GM12873 (cell line): Measurements from ENCODE around the gene DNAJC22.

ENCODE experiments used
- TF ChIP-seq, protein P1 (sequence below): IDR thresholded peaks from 2 replicates; pipeline ENCODE4 v1.5.1; 2012; ENCODE audit warnings: low read depth, mild to moderate bottlenecking, moderate library complexity, low read length, control low read depth; ENCODE audit not compliant: insufficient read depth; ENCODE audit errors: missing control alignments

The DNAJC22 gene

DNA sequence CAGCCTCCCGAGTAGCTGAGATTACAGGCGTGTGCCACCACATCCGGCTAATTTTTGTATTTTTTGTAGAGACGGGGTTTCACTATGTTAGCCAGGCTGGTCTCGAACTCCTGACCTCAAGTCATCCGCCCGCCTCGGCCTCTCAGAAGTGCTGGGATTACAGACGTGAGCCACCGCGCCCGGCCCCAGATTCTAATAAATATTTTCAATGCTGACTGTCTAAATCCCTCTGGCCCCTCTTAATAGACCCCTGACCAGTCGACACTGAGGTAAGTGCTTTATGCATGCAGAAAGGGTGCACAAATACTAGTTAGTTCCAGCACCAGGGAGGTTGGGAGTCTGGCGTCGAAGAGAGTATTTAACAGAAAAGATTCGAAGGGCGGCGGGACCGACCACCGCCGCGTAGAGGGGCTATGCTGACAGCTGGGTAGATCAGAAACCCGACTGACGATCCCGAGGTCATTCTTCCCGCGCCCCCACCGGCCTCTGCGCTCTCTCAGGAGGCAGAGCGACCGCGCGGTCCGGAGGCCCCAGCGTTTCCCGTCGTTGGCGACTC lies 19.5 kb downstream of the DNAJC22 start:
- TF ChIP-seq, protein P1, sequence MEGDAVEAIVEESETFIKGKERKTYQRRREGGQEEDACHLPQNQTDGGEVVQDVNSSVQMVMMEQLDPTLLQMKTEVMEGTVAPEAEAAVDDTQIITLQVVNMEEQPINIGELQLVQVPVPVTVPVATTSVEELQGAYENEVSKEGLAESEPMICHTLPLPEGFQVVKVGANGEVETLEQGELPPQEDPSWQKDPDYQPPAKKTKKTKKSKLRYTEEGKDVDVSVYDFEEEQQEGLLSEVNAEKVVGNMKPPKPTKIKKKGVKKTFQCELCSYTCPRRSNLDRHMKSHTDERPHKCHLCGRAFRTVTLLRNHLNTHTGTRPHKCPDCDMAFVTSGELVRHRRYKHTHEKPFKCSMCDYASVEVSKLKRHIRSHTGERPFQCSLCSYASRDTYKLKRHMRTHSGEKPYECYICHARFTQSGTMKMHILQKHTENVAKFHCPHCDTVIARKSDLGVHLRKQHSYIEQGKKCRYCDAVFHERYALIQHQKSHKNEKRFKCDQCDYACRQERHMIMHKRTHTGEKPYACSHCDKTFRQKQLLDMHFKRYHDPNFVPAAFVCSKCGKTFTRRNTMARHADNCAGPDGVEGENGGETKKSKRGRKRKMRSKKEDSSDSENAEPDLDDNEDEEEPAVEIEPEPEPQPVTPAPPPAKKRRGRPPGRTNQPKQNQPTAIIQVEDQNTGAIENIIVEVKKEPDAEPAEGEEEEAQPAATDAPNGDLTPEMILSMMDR: no peak

DNA sequence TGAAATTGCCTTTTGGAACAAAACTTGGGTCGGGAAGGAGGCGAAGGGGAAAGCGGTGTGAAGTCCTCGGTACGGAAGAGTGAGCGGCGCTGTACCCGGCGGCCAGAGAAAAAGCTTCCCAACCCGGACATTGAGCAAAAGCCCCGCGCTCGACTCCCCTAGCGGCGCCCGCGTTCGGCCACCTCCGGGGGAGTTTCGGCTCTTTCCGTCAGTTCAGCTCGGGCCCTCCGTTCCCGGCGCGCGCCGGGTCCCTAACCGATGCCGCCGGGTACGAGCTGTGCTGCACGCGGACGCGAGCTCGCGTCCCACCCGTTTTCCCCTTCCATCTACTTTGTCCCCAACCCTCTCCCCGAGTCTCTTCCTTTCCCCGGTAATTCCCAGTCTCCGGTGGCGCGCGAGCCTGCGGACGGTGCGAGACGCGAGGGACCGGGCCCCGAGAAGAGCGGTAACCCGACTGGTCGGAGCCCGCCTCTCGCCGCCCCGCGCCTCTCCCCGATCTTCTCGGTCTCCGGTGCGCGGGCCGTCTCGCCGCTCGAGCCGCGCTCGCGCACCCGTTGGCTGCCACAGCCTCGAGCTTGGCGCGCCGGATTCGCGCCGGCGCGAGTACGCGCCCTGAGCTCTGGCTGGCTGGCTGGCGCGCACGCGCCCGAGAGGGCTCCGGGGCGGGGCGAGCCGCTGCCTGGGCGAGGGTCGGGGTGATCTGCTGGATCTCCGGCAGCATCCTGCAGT lies 20.1 kb downstream of the DNAJC22 start:
- TF ChIP-seq, protein P1: peak; percentile 29

DNA sequence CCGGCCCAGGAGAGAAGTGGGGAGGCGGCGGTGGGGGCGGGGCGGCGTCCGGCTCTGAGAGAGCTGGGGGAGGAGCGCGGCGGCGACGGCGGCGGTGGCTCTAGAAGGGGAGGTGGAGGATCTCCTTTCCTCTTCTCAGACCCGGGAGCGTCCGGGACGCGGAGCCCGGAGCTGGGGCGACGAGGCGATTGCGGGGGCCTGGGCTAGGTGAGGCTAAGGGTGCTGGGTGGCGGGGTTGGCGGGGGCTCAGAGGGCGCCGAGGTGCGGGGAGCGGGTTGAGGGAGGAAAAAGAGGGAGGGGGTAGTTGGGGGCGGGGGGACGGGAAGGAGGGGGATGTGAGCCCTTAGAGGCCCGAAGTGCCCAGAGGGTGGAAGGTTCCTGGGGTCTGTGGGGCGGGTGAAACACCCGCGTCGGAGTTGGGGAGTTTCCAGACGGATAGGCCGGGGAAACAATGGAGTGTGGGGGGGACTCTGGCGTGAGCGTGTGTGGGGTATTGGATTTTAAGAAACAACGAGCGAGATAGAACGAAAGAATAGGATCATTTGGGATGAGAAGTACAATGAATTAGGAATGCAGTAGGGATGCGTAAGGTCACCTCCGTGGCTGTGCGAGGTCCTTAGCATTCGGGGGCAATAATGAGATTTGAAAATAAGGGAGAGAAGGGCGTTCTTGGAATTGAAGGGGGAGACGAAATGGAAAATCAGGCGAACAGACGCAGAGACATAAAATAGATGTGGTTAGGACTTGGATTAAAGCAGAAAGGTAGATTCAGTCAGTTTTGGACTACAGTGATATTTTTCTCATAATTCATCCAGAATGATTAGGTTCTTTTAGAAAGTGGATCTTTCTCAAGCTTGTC lies 20.9 kb downstream of the DNAJC22 start, which contains the start of gene SPATS2:
SPATS2 (plus strand) TSS at position 82 of the 859 bp plus-strand sequence. CDS start 93,551 bp downstream, outside the sequence.
- TF ChIP-seq, protein P1: no peak

DNA sequence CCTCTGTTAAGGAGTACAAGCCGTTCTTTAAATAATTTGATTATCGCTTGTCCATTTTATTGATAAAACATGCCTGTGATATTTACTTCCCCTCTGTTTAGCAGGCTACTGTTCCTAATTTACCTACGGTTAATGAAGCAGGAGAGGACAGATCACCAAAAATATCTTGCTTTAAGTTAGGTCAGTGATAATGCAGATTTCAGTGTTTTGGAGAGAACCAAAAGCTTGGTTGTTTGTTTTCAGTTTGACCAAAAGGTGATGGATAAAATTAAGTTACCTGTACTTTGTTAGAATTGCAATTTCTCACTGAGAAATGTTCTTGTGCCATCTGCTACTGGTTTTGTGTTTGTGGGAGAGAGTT lies 21.5 kb downstream of the DNAJC22 start:
- TF ChIP-seq, protein P1: no peak

DNA sequence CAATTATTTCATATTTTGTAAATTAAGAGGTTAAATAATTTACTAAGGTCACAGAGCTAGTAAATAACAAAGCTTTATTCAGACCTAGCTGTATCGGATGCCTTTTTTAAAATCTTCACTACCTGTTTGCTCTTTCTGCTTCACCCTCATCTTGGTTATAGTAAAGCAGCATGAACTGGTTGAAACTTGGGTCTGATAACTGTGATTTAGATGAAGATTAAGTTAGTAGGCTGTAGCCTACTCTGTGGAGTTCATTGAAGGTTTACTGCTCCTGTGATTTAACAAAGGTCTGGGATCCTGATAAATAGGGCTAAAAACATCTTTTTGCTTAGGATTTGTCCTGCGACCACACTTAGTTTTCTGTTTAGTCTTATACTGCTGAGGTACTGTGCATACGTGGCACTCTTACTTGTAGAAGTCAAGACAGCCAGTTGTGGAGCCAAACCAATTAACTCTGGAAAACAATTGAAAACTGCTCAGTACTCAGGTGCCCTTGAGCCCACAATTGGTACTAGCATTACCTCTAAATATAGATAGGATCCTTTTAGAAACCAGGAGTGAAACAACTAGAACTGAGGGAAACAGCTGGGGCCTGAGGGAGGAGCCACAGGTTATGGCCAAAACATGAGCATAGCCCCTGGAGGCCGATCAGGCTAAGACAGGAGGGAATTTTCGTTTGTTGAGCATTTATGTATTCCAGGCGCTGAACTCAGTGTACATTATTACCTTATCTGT lies 22.9 kb downstream of the DNAJC22 start:
- TF ChIP-seq, protein P1: peak; percentile 64

DNA sequence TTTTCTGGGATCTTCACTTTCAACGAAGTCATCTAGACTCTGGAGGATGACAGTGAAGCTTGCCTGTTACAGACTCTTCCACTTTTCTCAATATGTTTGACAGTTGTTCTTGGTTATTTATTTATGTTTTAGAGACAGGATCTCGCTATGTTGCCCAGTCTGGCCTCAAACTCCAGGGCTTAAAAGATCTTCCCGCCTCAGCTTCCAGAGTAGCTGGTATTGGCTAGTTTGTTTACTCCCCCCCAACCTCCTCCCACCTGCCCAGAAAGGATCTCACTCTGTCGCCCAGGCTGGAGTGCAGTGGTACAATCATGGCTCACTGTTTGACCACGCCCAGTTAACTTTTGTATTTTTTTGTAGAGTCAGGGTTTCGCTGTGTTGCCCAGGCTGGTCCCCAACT lies 23.9 kb downstream of the DNAJC22 start:
- TF ChIP-seq, protein P1: no peak
